ENCODE data around the gene B3GAT3.

DNA sequence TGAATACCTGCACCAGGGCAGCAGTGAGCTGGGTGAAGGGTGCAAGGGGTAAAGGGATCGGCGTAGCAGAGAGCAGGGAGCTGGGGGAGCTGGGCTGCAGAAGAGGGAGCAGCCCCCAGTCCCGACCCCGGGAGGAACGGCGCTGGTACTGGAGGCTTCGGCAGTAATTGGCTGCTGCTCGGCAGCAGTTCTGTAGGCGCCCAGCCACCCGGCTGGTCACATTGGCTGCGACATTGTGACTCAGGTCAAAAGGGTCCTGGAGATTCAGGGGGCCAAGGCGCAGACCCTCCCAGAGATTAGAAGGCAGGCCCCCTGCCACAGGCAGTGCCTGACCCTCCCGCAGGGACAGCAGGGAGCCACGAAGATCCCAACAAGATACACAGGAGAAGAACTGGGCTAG is 45.9 kb downstream of the B3GAT3 start:
- TF ChIP-seq, protein P1, sequence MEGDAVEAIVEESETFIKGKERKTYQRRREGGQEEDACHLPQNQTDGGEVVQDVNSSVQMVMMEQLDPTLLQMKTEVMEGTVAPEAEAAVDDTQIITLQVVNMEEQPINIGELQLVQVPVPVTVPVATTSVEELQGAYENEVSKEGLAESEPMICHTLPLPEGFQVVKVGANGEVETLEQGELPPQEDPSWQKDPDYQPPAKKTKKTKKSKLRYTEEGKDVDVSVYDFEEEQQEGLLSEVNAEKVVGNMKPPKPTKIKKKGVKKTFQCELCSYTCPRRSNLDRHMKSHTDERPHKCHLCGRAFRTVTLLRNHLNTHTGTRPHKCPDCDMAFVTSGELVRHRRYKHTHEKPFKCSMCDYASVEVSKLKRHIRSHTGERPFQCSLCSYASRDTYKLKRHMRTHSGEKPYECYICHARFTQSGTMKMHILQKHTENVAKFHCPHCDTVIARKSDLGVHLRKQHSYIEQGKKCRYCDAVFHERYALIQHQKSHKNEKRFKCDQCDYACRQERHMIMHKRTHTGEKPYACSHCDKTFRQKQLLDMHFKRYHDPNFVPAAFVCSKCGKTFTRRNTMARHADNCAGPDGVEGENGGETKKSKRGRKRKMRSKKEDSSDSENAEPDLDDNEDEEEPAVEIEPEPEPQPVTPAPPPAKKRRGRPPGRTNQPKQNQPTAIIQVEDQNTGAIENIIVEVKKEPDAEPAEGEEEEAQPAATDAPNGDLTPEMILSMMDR (IDR thresholded peaks at IDR 0.05 in 4 of 5, conservative IDR thresholded peaks at IDR 0.05 in 1 of 5) = no peak
- no peak for TF ChIP-seq POLR2A (IDR thresholded peaks at IDR 0.05)

Data from gastrocnemius medialis (tissue), 4 donors.